ENCODE data around the gene RSU1. TPM values are rescaled to one million over a fixed set of nuclear protein-coding genes. Genes with fewer than 3 reads are reported as not detected.
"Not testable (repeated sequence)": the region's sequence is repeated elsewhere in the genome, so short reads cannot be mapped to it uniquely, and the experiment has no call there.

RSU1 gene
- total RNA-seq, 1 donor from 2014 or later = 33.7 TPM

GRCh38 chr10:16832351-16833080 lies 15.3 kb upstream of the RSU1 start:
- Mint-ChIP-seq H3K4me1 (no peaks in the 10 kb centered on the region), H3K27me3 (ENCODE audit: low read depth) (no peaks in the 10 kb centered on the region), H3K4me3 (no peak overlapping the region), H3K27ac (ENCODE audit: unreplicated experiment) (no peak overlapping the region), H3K36me3 (ENCODE audit: low read depth) (no peaks in the 10 kb centered on the region), H3K9me3 (no peaks in the 10 kb centered on the region)
- DNase-seq (ENCODE audit: low read depth, low spot score) = no peak
- no peak for TF ChIP-seq CTCF (conservative IDR thresholded peaks at IDR 0.05)

DNA sequence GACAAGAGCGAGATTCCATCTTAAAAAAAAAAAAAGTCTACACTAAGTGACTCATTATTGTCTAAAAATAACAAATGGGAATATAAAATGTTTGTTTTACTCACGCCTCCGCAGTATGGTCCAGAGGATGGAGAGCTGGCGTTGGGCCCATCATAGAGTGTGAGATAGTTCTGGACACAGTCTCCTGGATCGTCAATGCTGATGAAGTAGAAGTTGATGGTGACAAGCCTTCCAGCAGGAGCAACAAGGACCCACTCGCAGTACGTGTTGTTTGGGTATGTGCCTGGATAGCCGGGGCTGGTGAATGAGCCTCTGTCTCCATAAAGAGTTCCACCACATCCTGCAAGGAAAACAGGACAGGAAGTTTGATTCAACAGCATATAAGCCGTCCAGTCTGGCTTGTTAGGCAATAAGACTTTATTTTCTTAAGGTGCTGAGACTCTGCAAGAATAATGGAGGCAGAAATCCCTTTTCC lies 11.5 kb upstream of the RSU1 start:
- TF ChIP-seq CTCF (conservative IDR thresholded peaks at IDR 0.05) = no peak
- no peaks in the 10 kb centered on the region for H3K36me3 Mint-ChIP-seq (ENCODE audit: low read depth)
- H3K9me3 Mint-ChIP-seq = no peaks in the 10 kb centered on the region
- H3K4me3 Mint-ChIP-seq = no peak overlapping the region
- no peak overlapping the region for H3K27ac Mint-ChIP-seq (ENCODE audit: unreplicated experiment)
- H3K4me1 Mint-ChIP-seq = no peaks in the 10 kb centered on the region
- H3K27me3 Mint-ChIP-seq (ENCODE audit: low read depth) = no peaks in the 10 kb centered on the region
- DNase-seq (ENCODE audit: low read depth, low spot score) = no peak

DNA sequence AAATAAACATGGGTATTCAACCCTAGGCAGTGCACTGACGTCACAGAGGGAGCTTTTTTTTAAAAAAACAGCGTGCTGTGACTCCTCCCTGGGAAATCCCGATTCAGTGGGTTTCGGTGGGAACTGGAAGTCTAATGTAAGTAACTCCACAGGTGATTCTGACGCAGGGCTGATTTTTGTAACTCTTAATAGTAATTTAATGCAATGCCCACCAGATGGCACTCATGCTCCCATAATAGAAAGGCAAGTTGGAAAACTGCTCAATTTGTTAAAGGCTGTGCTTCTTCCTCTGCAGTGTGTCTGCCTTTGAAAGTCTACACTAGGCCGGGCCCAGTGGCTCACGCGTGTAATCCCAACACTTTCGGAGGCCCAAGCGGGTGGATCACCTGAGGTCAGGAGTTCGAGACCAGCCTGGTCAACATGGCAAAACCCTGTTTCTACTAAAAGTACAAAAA lies 10.9 kb upstream of the RSU1 start:
- peaks cover 4% of the 10 kb centered on the region for H3K36me3 Mint-ChIP-seq (ENCODE audit: low read depth)
- DNase-seq (ENCODE audit: low read depth, low spot score) = peak; percentile 75
- H3K27ac Mint-ChIP-seq (ENCODE audit: unreplicated experiment) = no peak overlapping the region
- TF ChIP-seq CTCF (conservative IDR thresholded peaks at IDR 0.05) = peak; percentile 77
- H3K4me3 Mint-ChIP-seq = no peak overlapping the region
- peaks cover 4% of the 10 kb centered on the region for H3K9me3 Mint-ChIP-seq
- no peaks in the 10 kb centered on the region for H3K27me3 Mint-ChIP-seq (ENCODE audit: low read depth)
- H3K4me1 Mint-ChIP-seq = no peaks in the 10 kb centered on the region

DNA sequence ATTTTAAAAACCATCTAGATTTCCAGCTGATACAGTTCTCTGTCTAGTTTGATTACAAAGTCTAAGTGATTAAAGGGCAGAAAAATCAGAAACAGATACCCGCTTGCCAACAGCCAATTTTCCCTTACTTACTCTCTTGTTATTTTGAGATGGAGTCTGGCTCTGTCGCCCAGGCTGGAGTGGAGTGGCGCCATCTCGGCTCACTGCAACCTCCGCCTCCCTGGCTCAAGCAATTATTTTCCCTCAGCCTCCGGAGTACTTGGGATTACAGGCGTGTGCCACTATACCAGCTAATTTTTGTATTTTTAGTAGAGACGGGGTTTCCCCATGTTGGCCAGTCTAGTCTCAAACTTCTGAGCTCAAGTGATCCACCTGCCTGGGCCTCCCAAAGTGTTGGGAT lies 10.2 kb upstream of the RSU1 start:
- H3K4me3 Mint-ChIP-seq; H3K4me1 Mint-ChIP-seq; H3K36me3 Mint-ChIP-seq (ENCODE audit: low read depth); DNase-seq (ENCODE audit: low read depth, low spot score); H3K27me3 Mint-ChIP-seq (ENCODE audit: low read depth); H3K9me3 Mint-ChIP-seq; H3K27ac Mint-ChIP-seq (ENCODE audit: unreplicated experiment): not testable (repeated sequence)

- Mint-ChIP-seq H3K27ac (ENCODE audit: unreplicated experiment) (no peak overlapping the region), H3K9me3 (peaks cover 14% of the 10 kb centered on the region), H3K36me3 (ENCODE audit: low read depth) (peaks cover 15% of the 10 kb centered on the region), H3K4me1 (peaks cover 7% of the 10 kb centered on the region), H3K27me3 (ENCODE audit: low read depth) (peaks cover 33% of the 10 kb centered on the region), H3K4me3 (no peak overlapping the region)
- DNase-seq (ENCODE audit: low read depth, low spot score) = no peak
- no peak for TF ChIP-seq CTCF (conservative IDR thresholded peaks at IDR 0.05)
These were observed 5.6 kb upstream of the RSU1 start for GRCh38 chr10:16822726-16823360.

GRCh38 chr10:16822027-16822426 lies 4.8 kb upstream of the RSU1 start:
- peaks cover 14% of the 10 kb centered on the region for H3K9me3 Mint-ChIP-seq
- TF ChIP-seq CTCF (conservative IDR thresholded peaks at IDR 0.05) = no peak
- H3K27ac Mint-ChIP-seq (ENCODE audit: unreplicated experiment) = no peak overlapping the region
- H3K27me3 Mint-ChIP-seq (ENCODE audit: low read depth) = peaks cover 35% of the 10 kb centered on the region
- peaks cover 12% of the 10 kb centered on the region for H3K4me1 Mint-ChIP-seq
- no peak overlapping the region for H3K4me3 Mint-ChIP-seq
- peaks cover 15% of the 10 kb centered on the region for H3K36me3 Mint-ChIP-seq (ENCODE audit: low read depth)
- DNase-seq (ENCODE audit: low read depth, low spot score) = no peak
